ENCODE results near the gene CFL2.
A peak's percentile ranks its signal among the peaks of the same experiment; 100 is the strongest.

The CFL2 gene

GRCh38 chr14:34713122-34713680, 1.2 kb downstream of the CFL2 start:
- Histone ChIP-seq H3K27ac (peak overlapping the region; percentile 22; the same call in 1 of the 2 replicates), H3K9ac (ENCODE audit: insufficient read length) (peak overlapping the region; percentile 90), H3K9me3 (ENCODE audit: low read depth, low read length) (no peaks in the 10 kb centered on the region), H3K4me3 (peak overlapping the region; percentile 96), H3K36me3 (ENCODE audit: insufficient read depth, low read length) (peaks cover 19% of the 10 kb centered on the region)
- TF ChIP-seq FOXP2 (optimal IDR thresholded peaks at IDR 0.05; ENCODE audit: control extremely low read depth, extremely low read length, insufficient read depth) (no peak), EZH2 (IDR thresholded peaks at IDR 0.05) (no peak), POLR2AphosphoS5 (IDR thresholded peaks at IDR 0.05; ENCODE audit: borderline replicate concordance, low read depth, low read length) (no peak)
- no peak for DNase-seq (ENCODE audit: low read depth, low spot score)

DNA sequence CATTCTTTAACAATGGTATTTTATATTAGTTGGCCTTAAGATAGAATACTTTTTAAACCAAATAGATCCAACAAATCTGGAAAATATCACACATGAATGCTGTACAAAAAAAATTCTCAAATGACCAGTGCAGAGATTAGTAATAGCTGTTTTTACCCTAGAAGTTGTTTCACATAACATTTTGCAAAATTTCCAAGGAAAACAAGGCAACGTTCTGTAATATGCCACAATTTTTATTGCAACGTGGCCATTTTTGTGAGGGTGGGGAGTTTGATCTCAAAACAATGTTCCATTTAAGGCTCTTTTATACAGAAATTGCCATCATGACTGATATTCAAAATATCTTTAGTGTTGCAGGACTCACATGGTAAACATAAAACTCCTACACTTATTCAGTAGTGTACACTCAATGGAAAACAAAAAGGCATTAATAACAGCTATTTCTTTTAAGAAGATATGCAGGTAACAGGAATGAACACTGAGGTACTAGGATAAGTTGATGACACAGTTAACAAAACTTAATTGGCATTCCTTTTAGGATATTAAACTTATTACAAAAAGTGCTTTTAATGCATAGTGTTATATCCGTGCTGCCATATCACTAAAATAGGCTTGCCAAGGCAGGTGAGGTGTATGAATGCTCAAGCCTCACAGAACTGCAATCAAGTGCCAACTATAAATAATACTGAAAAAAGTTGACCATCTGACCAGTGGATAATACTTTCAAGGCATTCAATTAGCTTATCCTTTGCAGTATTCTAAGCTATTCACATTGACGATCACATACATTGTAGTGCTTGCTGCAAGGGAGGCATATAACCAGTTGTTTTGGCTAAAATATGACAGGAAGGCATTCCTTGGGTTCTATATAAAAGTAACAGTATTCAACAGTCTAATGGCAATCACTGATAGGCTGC, 2.3 kb downstream of the CFL2 start:
- Histone ChIP-seq H3K36me3 (ENCODE audit: insufficient read depth, low read length) (peaks cover 19% of the 10 kb centered on the region), H3K9ac (ENCODE audit: insufficient read length) (peak overlapping the region; percentile 27), H3K4me3 (peak overlapping the region; percentile 64), H3K27ac (peak overlapping the region; percentile 75), H3K9me3 (ENCODE audit: low read depth, low read length) (no peaks in the 10 kb centered on the region)
- TF ChIP-seq FOXP2 (optimal IDR thresholded peaks at IDR 0.05; ENCODE audit: control extremely low read depth, extremely low read length, insufficient read depth) (no peak), POLR2AphosphoS5 (IDR thresholded peaks at IDR 0.05; ENCODE audit: borderline replicate concordance, low read depth, low read length) (no peak), EZH2 (IDR thresholded peaks at IDR 0.05) (no peak)
- DNase-seq (ENCODE audit: low read depth, low spot score) = no peak

DNA sequence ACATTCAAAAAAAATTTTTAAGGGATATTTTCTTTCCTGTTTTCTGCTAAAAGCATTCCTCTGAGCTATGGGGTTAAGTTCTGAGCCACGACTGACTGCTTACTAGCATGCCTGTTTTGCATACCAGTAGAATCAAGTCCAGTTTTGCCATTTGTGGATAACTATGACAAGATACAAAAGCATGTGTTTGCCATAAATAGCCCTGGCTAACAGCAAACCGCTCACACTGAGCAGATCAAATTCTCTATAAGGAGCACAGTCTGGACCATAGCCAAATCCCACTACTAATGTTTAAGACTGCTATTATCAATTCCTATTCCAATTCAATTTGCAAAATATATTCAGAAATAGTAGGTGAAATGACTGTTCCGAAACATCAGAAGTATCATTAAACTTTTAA, 3.2 kb downstream of the CFL2 start:
- Histone ChIP-seq H3K9me3 (ENCODE audit: low read depth, low read length) (no peaks in the 10 kb centered on the region), H3K36me3 (ENCODE audit: insufficient read depth, low read length) (peaks cover 19% of the 10 kb centered on the region), H3K27ac (peak overlapping the region; percentile 75), H3K9ac (ENCODE audit: insufficient read length) (peak overlapping the region; percentile 27), H3K4me3 (peak overlapping the region; percentile 64)
- TF ChIP-seq POLR2AphosphoS5 (IDR thresholded peaks at IDR 0.05; ENCODE audit: borderline replicate concordance, low read depth, low read length) = no peak
- no peak for TF ChIP-seq FOXP2 (optimal IDR thresholded peaks at IDR 0.05; ENCODE audit: control extremely low read depth, extremely low read length, insufficient read depth)
- no peak for TF ChIP-seq EZH2 (IDR thresholded peaks at IDR 0.05)
- DNase-seq (ENCODE audit: low read depth, low spot score) = no peak

DNA sequence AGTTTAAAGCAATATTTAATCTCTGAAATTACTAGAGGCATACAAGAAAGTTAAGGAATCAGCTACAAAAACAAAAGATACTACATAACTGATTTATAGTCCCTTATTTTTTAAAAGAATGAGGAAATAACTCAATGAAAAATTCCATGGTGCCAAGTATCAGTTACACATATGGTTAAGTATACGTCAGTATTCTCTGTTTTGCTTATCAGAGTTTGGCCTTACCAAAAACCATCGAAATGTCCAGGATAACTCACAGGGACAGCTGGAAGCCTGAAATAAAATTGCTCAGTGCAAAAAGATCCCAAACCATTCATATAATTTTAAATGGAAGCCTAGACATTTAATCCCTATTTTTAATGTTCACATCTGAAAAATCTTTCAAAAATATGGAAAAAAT, 3.6 kb downstream of the CFL2 start:
- H3K9ac ChIP-seq (ENCODE audit: insufficient read length) = peak overlapping the region; percentile 27
- no peaks in the 10 kb centered on the region for H3K9me3 ChIP-seq (ENCODE audit: low read depth, low read length)
- no peak for TF ChIP-seq EZH2 (IDR thresholded peaks at IDR 0.05)
- no peak for TF ChIP-seq POLR2AphosphoS5 (IDR thresholded peaks at IDR 0.05; ENCODE audit: borderline replicate concordance, low read depth, low read length)
- no peak for TF ChIP-seq FOXP2 (optimal IDR thresholded peaks at IDR 0.05; ENCODE audit: control extremely low read depth, extremely low read length, insufficient read depth)
- peak overlapping the region; percentile 64 for H3K4me3 ChIP-seq
- H3K27ac ChIP-seq = peak overlapping the region; percentile 75
- H3K36me3 ChIP-seq (ENCODE audit: insufficient read depth, low read length) = peaks cover 19% of the 10 kb centered on the region
- no peak for DNase-seq (ENCODE audit: low read depth, low spot score)

GRCh38 chr14:34710006-34710405, 4.4 kb downstream of the CFL2 start:
- Histone ChIP-seq H3K9ac (ENCODE audit: insufficient read length) (no peak overlapping the region), H3K4me3 (no peak overlapping the region), H3K9me3 (ENCODE audit: low read depth, low read length) (no peaks in the 10 kb centered on the region), H3K36me3 (ENCODE audit: insufficient read depth, low read length) (peaks cover 19% of the 10 kb centered on the region), H3K27ac (peak overlapping the region; percentile 75; the same call in 1 of the 2 replicates)
- TF ChIP-seq EZH2 (IDR thresholded peaks at IDR 0.05) (no peak), FOXP2 (optimal IDR thresholded peaks at IDR 0.05; ENCODE audit: control extremely low read depth, extremely low read length, insufficient read depth) (no peak)
- no peak for DNase-seq (ENCODE audit: low read depth, low spot score)

GRCh38 chr14:34707722-34708121, 6.7 kb downstream of the CFL2 start:
- Histone ChIP-seq H3K9me3 (ENCODE audit: low read depth, low read length) (no peaks in the 10 kb centered on the region), H3K36me3 (ENCODE audit: insufficient read depth, low read length) (peaks cover 14% of the 10 kb centered on the region), H3K4me3 (no peak overlapping the region), H3K27ac (peak overlapping the region; percentile 34; the same call in 1 of the 2 replicates), H3K9ac (ENCODE audit: insufficient read length) (no peak overlapping the region)
- no peak for DNase-seq (ENCODE audit: low read depth, low spot score)
- TF ChIP-seq POLR2AphosphoS5 (IDR thresholded peaks at IDR 0.05; ENCODE audit: borderline replicate concordance, low read depth, low read length) (no peak), FOXP2 (optimal IDR thresholded peaks at IDR 0.05; ENCODE audit: control extremely low read depth, extremely low read length, insufficient read depth) (no peak), EZH2 (IDR thresholded peaks at IDR 0.05) (no peak)

GRCh38 chr14:34701808-34702207, 12.6 kb downstream of the CFL2 start:
- Histone ChIP-seq H3K9me3 (ENCODE audit: low read depth, low read length) (no peaks in the 10 kb centered on the region), H3K9ac (ENCODE audit: insufficient read length) (no peak overlapping the region), H3K36me3 (ENCODE audit: insufficient read depth, low read length) (no peaks in the 10 kb centered on the region), H3K4me3 (no peak overlapping the region), H3K27ac (no peak overlapping the region)
- TF ChIP-seq FOXP2 (optimal IDR thresholded peaks at IDR 0.05; ENCODE audit: control extremely low read depth, extremely low read length, insufficient read depth) (no peak), EZH2 (IDR thresholded peaks at IDR 0.05) (no peak), POLR2AphosphoS5 (IDR thresholded peaks at IDR 0.05; ENCODE audit: borderline replicate concordance, low read depth, low read length) (no peak)
- no peak for DNase-seq (ENCODE audit: low read depth, low spot score)

GRCh38 chr14:34700622-34701130, 13.7 kb downstream of the CFL2 start:
- Histone ChIP-seq H3K9me3 (ENCODE audit: low read depth, low read length) (no peaks in the 10 kb centered on the region), H3K36me3 (ENCODE audit: insufficient read depth, low read length) (no peaks in the 10 kb centered on the region), H3K27ac (peak overlapping the region; percentile 61), H3K9ac (ENCODE audit: insufficient read length) (no peak overlapping the region), H3K4me3 (no peak overlapping the region)
- no peak for DNase-seq (ENCODE audit: low read depth, low spot score)
- TF ChIP-seq POLR2AphosphoS5 (IDR thresholded peaks at IDR 0.05; ENCODE audit: borderline replicate concordance, low read depth, low read length) (no peak), FOXP2 (optimal IDR thresholded peaks at IDR 0.05; ENCODE audit: control extremely low read depth, extremely low read length, insufficient read depth) (no peak), EZH2 (IDR thresholded peaks at IDR 0.05) (no peak)

Data from SK-N-MC (cell line).